ENCODE results near the gene MYO5C.
"Not testable (repeated sequence)": the region's sequence is repeated elsewhere in the genome, so short reads cannot be mapped to it uniquely, and the experiment has no call there.

MYO5C gene

GRCh38 chr15:52181938-52182780 is 113.4 kb downstream of the MYO5C start:
- ATAC-seq (ENCODE audit: low read depth): peak; percentile 3
- no peaks in the 10 kb centered on the region for H3K9me3 Mint-ChIP-seq
- H3K4me1 Mint-ChIP-seq: peaks cover 29% of the 10 kb centered on the region
- no peak for DNase-seq (ENCODE audit: low spot score in 2 of 2)
- H3K27me3 Mint-ChIP-seq: no peaks in the 10 kb centered on the region
- H3K36me3 Mint-ChIP-seq: peaks cover 10% of the 10 kb centered on the region
- peak overlapping the region; percentile 28 for H3K4me3 Mint-ChIP-seq
- peak overlapping the region; percentile 84 for H3K27ac Mint-ChIP-seq

- Mint-ChIP-seq H3K27ac (peak overlapping the region; percentile 98), H3K27me3 (no peaks in the 10 kb centered on the region), H3K36me3 (peaks cover 12% of the 10 kb centered on the region), H3K4me3 (peak overlapping the region; percentile 97), H3K4me1 (peaks cover 36% of the 10 kb centered on the region), H3K9me3 (no peaks in the 10 kb centered on the region)
- ATAC-seq (ENCODE audit: low read depth) (no peak), DNase-seq (ENCODE audit: low spot score in 2 of 2) (no peak)
Observed at GRCh38 chr15:52180851-52181450, 114.7 kb downstream of the MYO5C start.

DNA sequence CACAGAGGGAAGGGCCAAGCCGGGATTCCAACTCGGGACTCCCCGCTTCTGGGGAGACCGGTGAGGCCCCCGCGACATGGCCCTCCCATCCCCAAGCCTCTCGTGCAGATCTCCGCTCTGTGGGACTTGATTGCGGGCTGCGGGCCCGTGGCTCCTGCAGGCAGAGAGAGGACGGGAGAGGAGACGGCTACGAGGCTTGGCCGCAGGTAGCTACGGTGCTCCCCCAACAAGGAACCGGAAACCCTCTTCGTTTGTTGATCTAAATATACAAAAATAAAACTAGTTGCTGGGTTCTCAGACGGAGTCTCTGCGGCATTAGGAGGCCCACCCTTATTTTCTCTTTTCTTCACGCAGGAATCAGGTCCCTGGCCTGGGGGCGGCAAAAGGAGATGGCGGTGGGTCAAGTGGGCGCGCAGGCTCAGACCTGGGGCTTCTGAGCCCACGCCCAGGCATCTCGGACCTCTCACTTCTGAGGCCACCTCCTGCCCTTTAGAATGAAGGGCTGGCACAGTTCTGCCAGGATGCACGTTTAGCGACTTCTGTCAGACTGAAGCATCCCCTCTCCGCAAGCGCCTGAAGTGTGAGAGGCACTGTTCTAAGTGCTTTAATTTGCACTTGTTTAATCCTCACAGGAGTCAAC is 115.3 kb downstream of the MYO5C start:
- Mint-ChIP-seq H3K27me3 (no peaks in the 10 kb centered on the region), H3K4me1 (peaks cover 38% of the 10 kb centered on the region), H3K27ac (peak overlapping the region; percentile 98), H3K36me3 (peaks cover 10% of the 10 kb centered on the region), H3K4me3 (peak overlapping the region; percentile 97), H3K9me3 (no peaks in the 10 kb centered on the region)
- ATAC-seq (ENCODE audit: low read depth) (peak; percentile 37), DNase-seq (ENCODE audit: low spot score in 2 of 2) (peak in 1 of 2 donors; percentile 67)

GRCh38 chr15:52179278-52180195 is 116.1 kb downstream of the MYO5C start:
- H3K4me1 Mint-ChIP-seq: peaks cover 38% of the 10 kb centered on the region

DNA sequence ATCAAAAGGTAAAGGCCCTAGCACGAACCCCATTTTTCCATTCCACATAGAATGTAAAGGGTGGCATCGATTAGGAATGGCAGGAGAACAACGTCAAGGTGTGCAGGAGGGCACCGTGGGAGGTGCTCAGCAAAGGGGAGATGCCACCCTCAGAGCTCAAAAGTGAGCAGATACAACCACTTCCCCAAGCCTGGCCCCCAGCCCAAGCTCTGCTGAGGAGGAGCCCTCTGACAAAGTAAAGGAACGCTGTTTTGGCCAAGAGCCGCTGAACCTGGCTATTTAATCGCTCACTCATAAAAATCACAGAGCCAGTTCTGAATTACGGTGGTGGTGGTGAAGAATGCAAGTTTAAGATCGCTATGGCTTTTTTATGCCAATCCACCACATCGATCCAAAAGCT is 116.8 kb downstream of the MYO5C start:
- Mint-ChIP-seq H3K36me3 (peaks cover 9% of the 10 kb centered on the region), H3K4me1 (peaks cover 42% of the 10 kb centered on the region), H3K27me3 (no peaks in the 10 kb centered on the region), H3K4me3 (peak overlapping the region; percentile 94), H3K27ac (peak overlapping the region; percentile 98), H3K9me3 (no peaks in the 10 kb centered on the region)
- ATAC-seq (ENCODE audit: low read depth): no peak
- DNase-seq (ENCODE audit: low spot score in 2 of 2): no peak

More at GRCh38 chr15:52179278-52180195, 116.1 kb downstream of the MYO5C start:
- DNase-seq (ENCODE audit: low spot score in 2 of 2) (peak; percentile 90 to 95), ATAC-seq (ENCODE audit: low read depth) (peak; percentile 75)
- Mint-ChIP-seq H3K27me3 (no peaks in the 10 kb centered on the region), H3K36me3 (peaks cover 9% of the 10 kb centered on the region), H3K9me3 (no peaks in the 10 kb centered on the region), H3K4me3 (peak overlapping the region; percentile 97), H3K27ac (peak overlapping the region; percentile 98)

DNA sequence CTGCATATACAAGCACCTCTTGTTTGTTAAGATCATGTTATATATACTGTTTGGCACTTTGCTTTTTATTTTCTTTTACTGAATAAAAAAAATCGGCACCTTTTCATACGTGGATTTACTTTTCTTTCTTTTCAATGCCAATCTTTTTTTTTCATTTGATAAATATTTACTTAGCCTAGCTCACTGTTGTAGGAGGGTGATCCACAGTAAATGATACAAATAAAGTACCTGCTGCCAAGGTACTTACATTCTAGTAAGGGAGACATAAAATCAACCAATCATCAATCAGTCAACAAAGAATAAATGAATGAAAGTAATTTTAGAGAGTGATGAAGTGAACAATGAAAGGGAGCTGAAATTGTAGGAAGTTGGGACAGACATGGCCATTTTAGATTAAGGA is 122.7 kb downstream of the MYO5C start:
- Mint-ChIP-seq H3K4me3 (no peak overlapping the region), H3K9me3 (no peaks in the 10 kb centered on the region), H3K27me3 (no peaks in the 10 kb centered on the region), H3K4me1 (peaks cover 41% of the 10 kb centered on the region), H3K36me3 (peaks cover 26% of the 10 kb centered on the region), H3K27ac (peak overlapping the region; percentile 19)
- no peak for DNase-seq (ENCODE audit: low spot score in 2 of 2)
- ATAC-seq (ENCODE audit: low read depth): no peak

- no peak for ATAC-seq (ENCODE audit: low read depth)
- no peak overlapping the region for H3K27ac Mint-ChIP-seq
- peaks cover 41% of the 10 kb centered on the region for H3K4me1 Mint-ChIP-seq
- H3K4me3 Mint-ChIP-seq: no peak overlapping the region
- H3K9me3 Mint-ChIP-seq: no peaks in the 10 kb centered on the region
- H3K27me3 Mint-ChIP-seq: no peaks in the 10 kb centered on the region
- peaks cover 23% of the 10 kb centered on the region for H3K36me3 Mint-ChIP-seq
- DNase-seq (ENCODE audit: low spot score in 2 of 2): no peak
Observed at GRCh38 chr15:52171807-52172206, 123.8 kb downstream of the MYO5C start.

GRCh38 chr15:52171386-52171785 is 124.2 kb downstream of the MYO5C start:
- Mint-ChIP-seq H3K4me1 (peaks cover 40% of the 10 kb centered on the region), H3K4me3 (no peak overlapping the region), H3K9me3 (no peaks in the 10 kb centered on the region), H3K27ac (peak overlapping the region; percentile 39), H3K36me3 (peaks cover 20% of the 10 kb centered on the region), H3K27me3 (no peaks in the 10 kb centered on the region)
- ATAC-seq (ENCODE audit: low read depth): peak; percentile 53
- no peak for DNase-seq (ENCODE audit: low spot score in 2 of 2)

DNA sequence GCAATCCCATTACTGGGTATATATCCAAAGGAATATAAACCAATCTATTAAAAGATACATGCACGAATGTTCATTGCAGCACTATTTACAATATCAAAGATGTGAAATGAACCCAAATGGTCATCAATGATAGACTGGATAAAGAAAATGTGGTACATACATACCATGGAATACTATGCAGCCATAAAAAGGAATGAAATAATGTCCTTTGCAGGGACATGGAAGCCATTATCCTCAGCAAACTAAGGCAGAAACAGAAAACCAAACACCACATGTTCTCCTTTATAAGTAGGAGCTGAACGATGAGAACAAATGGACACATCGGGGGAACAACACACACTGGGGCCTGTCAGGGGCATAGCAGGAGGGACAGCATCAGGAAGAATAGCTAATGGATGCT is 125.4 kb downstream of the MYO5C start:
- not testable (repeated sequence) for H3K4me3 Mint-ChIP-seq; H3K27ac Mint-ChIP-seq; ATAC-seq (ENCODE audit: low read depth); H3K27me3 Mint-ChIP-seq; H3K9me3 Mint-ChIP-seq; DNase-seq (ENCODE audit: low spot score in 2 of 2)
- Mint-ChIP-seq H3K4me1 (peaks cover 45% of the 10 kb centered on the region), H3K36me3 (peaks cover 20% of the 10 kb centered on the region)

DNA sequence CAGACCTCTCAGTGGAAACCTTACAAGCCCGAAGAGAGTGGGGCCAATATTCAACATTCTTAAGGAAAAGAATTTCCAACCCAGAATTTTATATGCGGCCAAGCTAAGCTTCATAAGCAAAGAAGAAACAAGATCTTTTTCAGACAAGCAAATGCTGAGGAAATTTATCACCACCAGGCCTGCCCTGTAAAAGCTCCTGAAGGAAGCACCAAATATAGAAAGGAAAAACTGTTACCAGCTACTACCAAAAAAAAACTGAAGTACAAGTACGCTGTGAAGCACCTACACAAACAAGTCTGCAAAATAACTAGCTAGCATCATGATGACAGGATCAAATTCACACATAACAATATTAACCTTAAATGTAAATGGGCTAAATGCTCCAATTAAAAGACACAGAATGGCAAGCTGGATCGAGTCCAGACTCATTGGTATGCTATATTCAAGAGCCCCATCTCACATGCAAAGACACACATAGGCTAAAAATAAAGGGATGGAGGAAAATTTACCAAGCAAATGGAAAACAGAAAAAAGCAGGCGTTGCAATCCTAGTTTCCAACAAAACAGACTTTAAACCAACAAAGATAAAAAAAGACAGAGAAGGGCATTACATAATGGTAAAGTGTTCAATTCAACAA is 130.0 kb downstream of the MYO5C start:
- Mint-ChIP-seq H3K4me1 (peaks cover 36% of the 10 kb centered on the region), H3K36me3 (peaks cover 26% of the 10 kb centered on the region)
- DNase-seq (ENCODE audit: low spot score in 2 of 2); H3K4me3 Mint-ChIP-seq; H3K27me3 Mint-ChIP-seq; H3K27ac Mint-ChIP-seq; ATAC-seq (ENCODE audit: low read depth); H3K9me3 Mint-ChIP-seq: not testable (repeated sequence)

GRCh38 chr15:52164631-52165265 is 130.9 kb downstream of the MYO5C start:
- no peak overlapping the region for H3K4me3 Mint-ChIP-seq
- DNase-seq (ENCODE audit: low spot score in 2 of 2): peak in 1 of 2 donors; percentile 29
- no peaks in the 10 kb centered on the region for H3K27me3 Mint-ChIP-seq
- H3K36me3 Mint-ChIP-seq: peaks cover 23% of the 10 kb centered on the region
- H3K9me3 Mint-ChIP-seq: no peaks in the 10 kb centered on the region
- peak overlapping the region; percentile 49 for H3K27ac Mint-ChIP-seq
- peak; percentile 98 for ATAC-seq (ENCODE audit: low read depth)
- H3K4me1 Mint-ChIP-seq: peaks cover 34% of the 10 kb centered on the region

- Mint-ChIP-seq H3K27me3 (no peaks in the 10 kb centered on the region), H3K4me3 (no peak overlapping the region), H3K4me1 (peaks cover 33% of the 10 kb centered on the region), H3K27ac (no peak overlapping the region), H3K9me3 (no peaks in the 10 kb centered on the region), H3K36me3 (peaks cover 26% of the 10 kb centered on the region)
- DNase-seq (ENCODE audit: low spot score in 2 of 2) (no peak), ATAC-seq (ENCODE audit: low read depth) (peak; percentile 25)
Observed at GRCh38 chr15:52163321-52164190, 132.0 kb downstream of the MYO5C start.

All from memory B cell (primary cell).